Prostate gland (tissue), 2 donors: ENCODE data around the gene TMEM119.

Experiments
- POLR2A ChIP-seq: fragments of 450-650 bp; IDR thresholded peaks from one replicate; pipeline ENCODE4 v1.6.1; 2016; ENCODE audit warnings: antibody characterized with exemption, mild to moderate bottlenecking
- TF ChIP-seq, protein P1 (sequence below), 4 experiments: fragments of 200-600 bp in 2 of 4; fragments of 450-650 bp in 2 of 4; sonication (generic) in 2 of 4; IDR thresholded peaks; 1 replicate in 3 of 4; 2 replicates in 1 of 4; pipeline ENCODE4 v1.5.1; 2016 to 2019; ENCODE audit warnings: antibody characterized with exemption in 4 of 4, mild to moderate bottlenecking in 2 of 4, moderate library complexity in 2 of 4

DNA sequence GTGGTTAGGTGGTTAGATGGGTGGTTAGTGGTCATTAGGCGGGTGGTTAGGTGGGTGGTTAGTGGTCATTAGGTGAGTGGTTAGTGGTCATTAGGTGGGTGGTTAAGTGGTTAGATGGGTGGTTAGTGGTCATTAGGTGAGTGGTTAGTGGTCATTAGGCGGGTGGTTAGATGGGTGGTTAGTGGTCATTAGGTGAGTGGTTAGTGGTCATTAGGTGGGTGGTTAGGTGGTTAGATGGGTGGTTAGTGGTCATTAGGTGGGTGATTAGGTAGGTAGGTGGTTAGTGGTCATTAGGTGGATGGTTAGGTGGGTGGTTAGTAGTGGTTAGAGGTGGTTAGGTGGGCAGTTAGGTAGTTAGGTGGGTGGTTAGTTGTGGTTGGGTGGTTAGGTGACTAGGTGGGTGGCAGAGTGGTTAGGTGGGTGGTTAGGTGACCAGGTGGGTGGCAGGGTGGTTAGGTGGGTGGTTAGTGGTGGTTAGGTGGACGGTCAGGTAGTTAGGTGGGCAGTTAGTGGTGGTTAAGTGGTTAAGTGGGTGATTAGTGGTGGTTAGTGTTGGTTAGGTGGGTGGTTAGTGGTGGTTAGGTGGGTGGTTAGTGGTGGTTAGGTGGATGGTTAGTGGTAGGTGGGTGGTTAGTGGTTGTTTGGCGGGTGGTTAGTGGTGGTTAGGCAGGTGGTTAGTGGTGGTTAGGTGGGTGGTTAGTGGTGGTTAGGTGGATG lies 8.0 kb upstream of the TMEM119 start:
- TF ChIP-seq, protein P1, sequence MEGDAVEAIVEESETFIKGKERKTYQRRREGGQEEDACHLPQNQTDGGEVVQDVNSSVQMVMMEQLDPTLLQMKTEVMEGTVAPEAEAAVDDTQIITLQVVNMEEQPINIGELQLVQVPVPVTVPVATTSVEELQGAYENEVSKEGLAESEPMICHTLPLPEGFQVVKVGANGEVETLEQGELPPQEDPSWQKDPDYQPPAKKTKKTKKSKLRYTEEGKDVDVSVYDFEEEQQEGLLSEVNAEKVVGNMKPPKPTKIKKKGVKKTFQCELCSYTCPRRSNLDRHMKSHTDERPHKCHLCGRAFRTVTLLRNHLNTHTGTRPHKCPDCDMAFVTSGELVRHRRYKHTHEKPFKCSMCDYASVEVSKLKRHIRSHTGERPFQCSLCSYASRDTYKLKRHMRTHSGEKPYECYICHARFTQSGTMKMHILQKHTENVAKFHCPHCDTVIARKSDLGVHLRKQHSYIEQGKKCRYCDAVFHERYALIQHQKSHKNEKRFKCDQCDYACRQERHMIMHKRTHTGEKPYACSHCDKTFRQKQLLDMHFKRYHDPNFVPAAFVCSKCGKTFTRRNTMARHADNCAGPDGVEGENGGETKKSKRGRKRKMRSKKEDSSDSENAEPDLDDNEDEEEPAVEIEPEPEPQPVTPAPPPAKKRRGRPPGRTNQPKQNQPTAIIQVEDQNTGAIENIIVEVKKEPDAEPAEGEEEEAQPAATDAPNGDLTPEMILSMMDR (IDR thresholded peaks at IDR 0.05): no peak
- no peak for TF ChIP-seq POLR2A
